ENCODE data around the gene STRN. TPM values are rescaled to one million over a fixed set of nuclear protein-coding genes. Genes with fewer than 3 reads are reported as not detected.

STRN gene
- total and polyA plus RNA-seq, 2 of the 13 experiments (the other 11 are each of a cell fraction or from before 2014, with no cell fraction given): 10.4 to 19.3 TPM

- TF ChIP-seq MXD1 (CRISPR knock-in tag; IDR thresholded peaks at IDR 0.05): no peak
- TF ChIP-seq U2AF1 (optimal IDR thresholded peaks at IDR 0.05; ENCODE audit: low read depth, low read length): no peak
- no peak for TF ChIP-seq JUNB (CRISPR knock-in tag; IDR thresholded peaks at IDR 0.05; ENCODE audit: borderline replicate concordance)
- TF ChIP-seq FOXM1 (CRISPR knock-in tag; IDR thresholded peaks at IDR 0.05): no peak
- no peak for TF ChIP-seq ZNF616 (CRISPR knock-in tag; IDR thresholded peaks at IDR 0.05; ENCODE audit: low read depth)
- TF ChIP-seq NFRKB (IDR thresholded peaks at IDR 0.05): no peak
- peak in 1 of 2 experiments; percentile 48; a peak in 1 of 4 replicates for TF ChIP-seq KLF16 (CRISPR knock-in tag; IDR thresholded peaks at IDR 0.05)
- TF ChIP-seq HHEX (CRISPR knock-in tag; IDR thresholded peaks at IDR 0.05): peak; percentile 55
- no peak for TF ChIP-seq KDM2A (CRISPR knock-in tag; IDR thresholded peaks at IDR 0.05; ENCODE audit: borderline replicate concordance, low read depth)
- TF ChIP-seq FUBP1 (CRISPR knock-in tag; IDR thresholded peaks at IDR 0.05; ENCODE audit: borderline replicate concordance): no peak
- TF ChIP-seq TAF15 (IDR thresholded peaks at IDR 0.05; ENCODE audit: low read depth, low read length, poor library complexity, severe bottlenecking): no peak
- TF ChIP-seq ZSCAN31 (CRISPR knock-in tag; IDR thresholded peaks at IDR 0.05; ENCODE audit: low read depth): no peak
- no peak for TF ChIP-seq ZNF720 (CRISPR knock-in tag; IDR thresholded peaks at IDR 0.05)
- TF ChIP-seq NAIF1 (CRISPR knock-in tag; IDR thresholded peaks at IDR 0.05; ENCODE audit: borderline replicate concordance): no peak
- no peak for TF ChIP-seq RBAK (CRISPR knock-in tag; IDR thresholded peaks at IDR 0.05)
- TF ChIP-seq ZNF746 (CRISPR knock-in tag; IDR thresholded peaks at IDR 0.05): no peak
- TF ChIP-seq CAMTA2 (CRISPR knock-in tag; IDR thresholded peaks at IDR 0.05; ENCODE audit: borderline replicate concordance): no peak
- TF ChIP-seq TEAD2 (CRISPR knock-in tag; IDR thresholded peaks at IDR 0.05): no peak
- no peak; the same call in 1 of the 2 replicates for TF ChIP-seq ZNF503 (CRISPR knock-in tag; IDR thresholded peaks at IDR 0.05)
- no peak for TF ChIP-seq FOXP1 (IDR thresholded peaks at IDR 0.05)
- peak; percentile 84 for TF ChIP-seq FOXP1 (CRISPR knock-in tag; IDR thresholded peaks at IDR 0.05)
- no peak for TF ChIP-seq ZBTB21 (CRISPR knock-in tag; IDR thresholded peaks at IDR 0.05)
- peak in 1 of 2 experiments; percentile 62; a peak in 2 of 4 replicates for TF ChIP-seq EP300 (IDR thresholded peaks at IDR 0.05; ENCODE audit: low read depth in 2 of 2, low read length in 2 of 2)
- TF ChIP-seq EP300 (CRISPR knock-in tag; IDR thresholded peaks at IDR 0.05; ENCODE audit: borderline replicate concordance): no peak
- no peak for TF ChIP-seq MTF1 (CRISPR knock-in tag; IDR thresholded peaks at IDR 0.05)
- TF ChIP-seq SP140L (CRISPR knock-in tag; IDR thresholded peaks at IDR 0.05; ENCODE audit: borderline replicate concordance): 0 out of 2 replicates have a peak, but pooled peaks have one; percentile 30
- no peak for TF ChIP-seq ZNF652 (CRISPR knock-in tag; IDR thresholded peaks at IDR 0.05; ENCODE audit: borderline replicate concordance, low read depth)
- TF ChIP-seq ZNF704 (CRISPR knock-in tag; IDR thresholded peaks at IDR 0.05; ENCODE audit: borderline replicate concordance): no peak
Measured at GRCh38 chr2:36967236-36967876, 1.0 kb upstream of the STRN start (continued).
